Measurements from ENCODE around the gene ZC2HC1C. TPM values are rescaled to one million over a fixed set of nuclear protein-coding genes. Genes with fewer than 3 reads are reported as not detected.

ZC2HC1C gene
- total RNA-seq, 1 experiment from 2014 or later, result 1.3 TPM

Other genes starting within 250 kb of the ZC2HC1C start
- not detected in 2 replicates for gene PROX2, start 193.5 kb upstream of the ZC2HC1C start, total RNA-seq (2014; rRNA removed; shearing (Covaris generic))
- 28.5 and 36.1 TPM in 2 replicates for gene DLST, start 187.7 kb upstream of the ZC2HC1C start, total RNA-seq (2014; rRNA removed; shearing (Covaris generic))
- not detected in 2 replicates for gene RPS6KL1, start 146.4 kb upstream of the ZC2HC1C start, total RNA-seq (2014; rRNA removed; shearing (Covaris generic))
- 9.3 and 11.7 TPM in 2 replicates for gene PGF, start 114.0 kb upstream of the ZC2HC1C start, total RNA-seq (2014; rRNA removed; shearing (Covaris generic))
- 66.1 and 67.4 TPM in 2 replicates for gene EIF2B2, start 66.7 kb upstream of the ZC2HC1C start, total RNA-seq (2014; rRNA removed; shearing (Covaris generic))
- gene MLH3, start 18.2 kb upstream of the ZC2HC1C start, total RNA-seq (2014; rRNA removed; shearing (Covaris generic)), result 5.0 and 12.4 TPM in 2 replicates
- gene ACYP1, start 5.6 kb upstream of the ZC2HC1C start, total RNA-seq (2014; rRNA removed; shearing (Covaris generic)), result 41.3 and 66.9 TPM in 2 replicates
- gene NEK9, start 57.4 kb downstream of the ZC2HC1C start, total RNA-seq (2014; rRNA removed; shearing (Covaris generic)), result 16.4 and 21.5 TPM in 2 replicates
- gene TMED10, start 107.0 kb downstream of the ZC2HC1C start, total RNA-seq (2014; rRNA removed; shearing (Covaris generic)), result 373 and 460 TPM in 2 replicates
- 24.0 and 31.6 TPM in 2 replicates for gene FOS, start 209.2 kb downstream of the ZC2HC1C start, total RNA-seq (2014; rRNA removed; shearing (Covaris generic))